GM12873 (cell line): ENCODE results near the gene AGAP3.

Experiments used
- TF ChIP-seq, protein P1 (sequence below): IDR thresholded peaks from 2 replicates; pipeline ENCODE4 v1.5.1; 2012; ENCODE audit warnings: low read depth, mild to moderate bottlenecking, moderate library complexity, low read length, control low read depth; ENCODE audit not compliant: insufficient read depth; ENCODE audit errors: missing control alignments

AGAP3 gene

DNA sequence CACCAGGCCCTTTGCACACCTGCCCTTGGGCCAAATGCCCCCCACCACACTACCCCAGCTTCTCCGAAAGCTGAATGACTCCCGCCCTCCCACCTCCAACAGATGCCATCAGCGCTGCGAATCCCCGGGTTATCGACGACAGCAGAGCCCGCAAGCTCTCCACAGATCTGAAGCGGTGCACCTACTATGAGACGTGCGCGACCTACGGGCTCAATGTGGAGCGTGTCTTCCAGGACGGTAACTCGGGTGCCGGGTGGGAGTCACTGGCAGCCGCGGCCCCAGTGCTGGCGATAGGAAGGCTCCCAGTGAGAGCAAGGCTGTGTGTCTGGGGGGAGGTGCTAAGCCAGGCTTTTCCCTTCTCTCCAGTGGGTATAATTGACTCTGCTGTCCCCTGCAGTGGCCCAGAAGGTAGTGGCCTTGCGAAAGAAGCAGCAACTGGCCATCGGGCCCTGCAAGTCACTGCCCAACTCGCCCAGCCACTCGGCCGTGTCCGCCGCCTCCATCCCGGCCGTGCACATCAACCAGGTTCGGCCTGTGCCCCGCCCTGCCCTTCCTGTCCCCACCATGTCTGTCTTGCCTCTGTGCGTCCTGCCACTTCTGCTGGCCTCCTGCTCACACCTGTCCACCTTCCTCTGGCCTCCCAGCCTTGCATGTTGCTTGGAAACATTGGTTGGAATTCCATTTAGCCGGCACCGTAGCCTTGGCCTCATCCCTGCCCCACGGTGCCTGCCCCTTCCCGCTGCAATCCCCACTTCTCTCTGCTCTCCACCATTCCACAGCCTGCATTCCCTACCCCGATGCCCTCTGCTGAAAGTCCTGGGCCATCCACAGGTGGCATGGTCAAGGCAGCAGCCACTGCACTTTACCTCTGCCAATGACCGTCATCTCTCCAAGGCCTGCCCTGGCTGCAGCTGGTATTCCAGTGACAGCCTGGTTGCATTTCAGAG is 32.1 kb downstream of the AGAP3 start:
- TF ChIP-seq, protein P1, sequence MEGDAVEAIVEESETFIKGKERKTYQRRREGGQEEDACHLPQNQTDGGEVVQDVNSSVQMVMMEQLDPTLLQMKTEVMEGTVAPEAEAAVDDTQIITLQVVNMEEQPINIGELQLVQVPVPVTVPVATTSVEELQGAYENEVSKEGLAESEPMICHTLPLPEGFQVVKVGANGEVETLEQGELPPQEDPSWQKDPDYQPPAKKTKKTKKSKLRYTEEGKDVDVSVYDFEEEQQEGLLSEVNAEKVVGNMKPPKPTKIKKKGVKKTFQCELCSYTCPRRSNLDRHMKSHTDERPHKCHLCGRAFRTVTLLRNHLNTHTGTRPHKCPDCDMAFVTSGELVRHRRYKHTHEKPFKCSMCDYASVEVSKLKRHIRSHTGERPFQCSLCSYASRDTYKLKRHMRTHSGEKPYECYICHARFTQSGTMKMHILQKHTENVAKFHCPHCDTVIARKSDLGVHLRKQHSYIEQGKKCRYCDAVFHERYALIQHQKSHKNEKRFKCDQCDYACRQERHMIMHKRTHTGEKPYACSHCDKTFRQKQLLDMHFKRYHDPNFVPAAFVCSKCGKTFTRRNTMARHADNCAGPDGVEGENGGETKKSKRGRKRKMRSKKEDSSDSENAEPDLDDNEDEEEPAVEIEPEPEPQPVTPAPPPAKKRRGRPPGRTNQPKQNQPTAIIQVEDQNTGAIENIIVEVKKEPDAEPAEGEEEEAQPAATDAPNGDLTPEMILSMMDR = no peak

DNA sequence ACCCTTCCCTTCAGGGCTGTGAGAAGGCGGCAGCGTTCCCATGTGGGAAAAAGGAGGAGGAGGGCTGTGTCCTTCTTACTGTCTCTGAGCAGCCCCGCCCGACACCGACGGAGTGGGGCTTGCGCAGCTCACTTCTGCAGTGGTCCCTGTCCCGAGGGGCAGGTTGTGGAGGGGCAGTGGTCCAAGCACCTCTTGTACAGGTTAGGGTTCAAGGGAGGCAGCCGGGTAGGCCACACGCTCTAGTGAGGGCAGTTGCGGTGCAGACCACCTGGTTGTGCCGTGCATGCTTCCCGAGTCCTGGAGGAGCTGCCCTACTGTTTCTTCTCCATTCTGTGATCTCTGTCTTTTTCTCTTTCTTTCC is 32.8 kb downstream of the AGAP3 start:
- TF ChIP-seq, protein P1 = no peak

DNA sequence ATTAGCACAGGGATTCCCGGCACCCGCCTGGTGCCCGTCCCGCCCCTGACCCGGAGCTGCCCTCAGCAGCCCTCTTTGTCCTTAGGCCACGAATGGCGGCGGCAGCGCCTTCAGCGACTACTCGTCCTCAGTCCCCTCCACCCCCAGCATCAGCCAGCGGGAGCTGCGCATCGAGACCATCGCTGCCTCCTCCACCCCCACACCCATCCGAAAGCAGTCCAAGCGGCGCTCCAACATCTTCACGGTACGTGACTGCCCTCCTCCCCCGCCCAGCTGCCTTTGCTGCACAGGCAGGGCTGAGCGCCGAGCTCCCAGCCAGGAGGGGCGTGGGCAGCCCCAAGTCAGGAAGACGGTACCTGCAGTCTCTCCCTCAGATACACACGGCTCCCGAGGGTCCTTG is 33.6 kb downstream of the AGAP3 start:
- TF ChIP-seq, protein P1 = no peak

DNA sequence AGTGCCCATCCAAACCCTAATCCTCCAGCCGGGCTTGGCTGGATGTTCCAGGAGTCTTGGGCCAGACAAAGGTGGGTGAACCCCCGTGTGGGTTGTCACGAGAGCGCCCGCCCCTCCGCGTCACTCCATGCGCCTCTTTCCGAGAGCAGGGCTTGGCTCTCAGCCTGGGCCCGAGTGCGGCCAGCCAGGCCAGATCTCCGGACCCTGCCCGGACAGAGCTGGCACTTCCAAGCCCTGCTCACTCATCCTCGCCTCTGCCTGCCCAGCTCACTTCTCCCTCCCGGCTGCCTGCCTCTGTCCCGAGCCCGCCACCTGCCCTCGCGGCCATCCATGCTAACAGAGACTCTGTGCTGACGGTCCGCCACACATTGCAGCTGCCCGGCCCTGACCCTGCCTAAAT is 34.6 kb downstream of the AGAP3 start:
- TF ChIP-seq, protein P1 = no peak

DNA sequence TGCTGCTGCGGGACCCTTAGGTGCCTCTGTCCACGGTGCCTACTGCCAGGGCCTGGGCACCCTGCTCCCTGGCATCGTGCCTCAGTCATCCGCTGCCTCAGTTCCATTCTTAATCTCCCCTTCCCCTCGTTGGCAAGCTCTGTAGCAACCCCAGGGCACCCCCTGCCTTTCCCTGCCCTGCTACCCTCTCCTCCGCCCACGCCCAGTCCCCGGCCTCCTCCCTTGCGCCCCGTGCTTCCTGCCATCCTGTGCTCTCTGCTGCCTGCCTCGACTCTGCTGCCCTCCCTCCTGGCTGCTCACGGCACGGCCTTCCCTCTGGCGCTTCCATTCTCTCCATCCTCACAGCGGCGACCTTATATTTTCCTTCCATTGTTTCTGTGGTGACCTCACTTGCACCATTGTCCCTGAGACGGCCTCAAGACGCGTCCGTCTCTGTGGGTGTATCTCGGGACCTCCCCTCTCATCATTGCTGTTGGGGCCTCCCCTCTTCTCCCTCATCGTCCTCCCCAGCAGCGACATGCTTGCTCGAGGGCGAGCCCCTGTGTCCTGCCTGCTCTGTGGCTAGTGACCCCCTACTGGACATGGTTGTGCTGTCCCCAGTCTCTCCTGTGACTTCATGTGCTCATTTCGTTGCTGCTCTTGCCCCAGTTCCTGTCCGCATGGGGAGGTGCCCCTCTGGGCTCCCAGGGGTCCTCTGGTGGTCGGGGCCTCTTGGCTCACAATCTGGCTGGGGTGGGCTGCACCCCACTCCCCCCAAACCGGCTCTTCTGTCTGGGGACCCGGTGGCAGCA is 35.3 kb downstream of the AGAP3 start:
- TF ChIP-seq, protein P1 = no peak

DNA sequence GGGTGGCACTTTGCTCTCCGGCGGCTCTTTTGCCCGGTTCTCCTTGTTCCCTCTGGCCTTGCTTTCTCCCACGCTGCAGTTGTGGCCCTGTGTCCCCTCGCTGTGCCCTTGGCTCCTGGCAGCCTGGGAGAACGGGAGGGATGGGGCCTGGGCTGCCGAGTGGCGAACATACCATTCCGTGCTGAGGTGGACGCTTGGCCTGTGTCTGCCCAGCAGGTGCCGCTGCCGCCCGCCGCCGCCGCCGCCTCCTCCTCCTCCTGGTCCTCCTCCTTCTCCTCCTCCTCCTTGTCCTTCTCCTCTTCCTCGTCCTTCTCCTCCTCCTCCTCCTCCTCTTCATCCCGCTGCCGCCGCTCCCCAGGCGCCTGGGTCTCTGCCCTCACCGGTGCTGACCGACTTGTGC is 36.0 kb downstream of the AGAP3 start:
- TF ChIP-seq, protein P1 = no peak

DNA sequence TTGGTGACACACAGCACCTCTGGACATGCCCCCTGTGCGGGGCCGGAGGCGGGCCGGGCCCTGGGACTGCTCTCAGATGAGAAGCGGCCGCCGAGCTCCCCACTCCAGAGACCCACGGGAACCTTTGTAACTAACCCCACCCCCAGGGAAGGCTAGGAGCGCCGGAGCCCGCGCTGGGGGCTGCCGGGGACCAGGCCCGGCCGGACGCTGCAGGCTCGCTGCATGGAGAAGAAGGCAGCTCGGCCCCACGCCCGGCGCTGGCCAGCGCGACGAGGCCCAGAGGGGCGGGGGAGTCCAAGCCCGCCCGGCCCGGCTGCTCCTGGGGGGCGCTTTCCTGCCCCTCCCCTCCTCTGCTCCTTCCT is 36.5 kb downstream of the AGAP3 start:
- TF ChIP-seq, protein P1 = no peak
